K562 (cell line): ENCODE measurements around the gene RALGPS1. TPM values are rescaled to one million over a fixed set of nuclear protein-coding genes. Genes with fewer than 3 reads are reported as not detected.

Source experiments
- EZH2 ChIP-seq: IDR thresholded peaks from 2 replicates; pipeline ENCODE4 v1.6.1; 2012; ENCODE audit warnings: low read depth, mild to moderate bottlenecking, inconsistent platforms, low read length, borderline replicate concordance
- MTA2 ChIP-seq: fragments of 450-650 bp; IDR thresholded peaks from 2 replicates; pipeline ENCODE4 v1.6.1; 2016; ENCODE audit warnings: low read depth
- NR2C1 ChIP-seq, 2 experiments: fragments of 450-650 bp; IDR thresholded peaks; 2 replicates each; pipeline ENCODE4 v1.6.1; 2017; ENCODE audit warnings: mild to moderate bottlenecking in 2 of 2, antibody characterized with exemption in 1 of 2, inconsistent platforms in 1 of 2, missing compliant biosample characterization in 1 of 2, missing genetic modification characterization in 1 of 2
- PREB ChIP-seq: sonication (generic); formaldehyde crosslinking; IDR thresholded peaks from 2 replicates; pipeline ENCODE4 v1.8.1; 2023; ENCODE audit warnings: mild to moderate bottlenecking, missing genetic modification reagents
- PTBP1 ChIP-seq: fragments of 200-400 bp; formaldehyde crosslinking; IDR thresholded peaks from 2 replicates; pipeline ENCODE4 v1.6.1; 2017; ENCODE audit warnings: low read depth, low read length
- RFX1 ChIP-seq: fragments of 450-650 bp; IDR thresholded peaks from 2 replicates; pipeline ENCODE4 v1.6.1; 2016; ENCODE audit warnings: mild to moderate bottlenecking, moderate library complexity
- RFX7 ChIP-seq: fragments of 250-450 bp; sonication (Bioruptor Pico); IDR thresholded peaks from 2 replicates; pipeline ENCODE4 v1.5.1; 2021; ENCODE audit warnings: mild to moderate bottlenecking
- SMARCB1 ChIP-seq: IDR thresholded peaks from 2 replicates; pipeline ENCODE4 v1.6.1; 2011; ENCODE audit warnings: improper control_type of control experiment, low read depth; ENCODE audit not compliant: insufficient read length
- SNRNP70 ChIP-seq: fragments of 200-400 bp; formaldehyde crosslinking; optimal IDR thresholded peaks from 2 replicates; pipeline ENCODE3; 2017; ENCODE audit warnings: low read depth, low read length
- SRF ChIP-seq, 2 experiments: fragments of 250-450, 450-650 bp in 1 of 2; sonication (Bioruptor Pico) in 1 of 2; sonication (generic) in 1 of 2; formaldehyde crosslinking; IDR thresholded peaks; 2 replicates each; pipeline versions ENCODE4 v1.5.0 to v1.5.1; 2020 to 2022; ENCODE audit warnings: mild to moderate bottlenecking in 1 of 2, missing genetic modification reagents in 1 of 2
- TCF3 ChIP-seq: sonication (generic); formaldehyde crosslinking; IDR thresholded peaks from 2 replicates; pipeline ENCODE4 v1.4.0; 2020; ENCODE audit warnings: mild to moderate bottlenecking, missing genetic modification reagents
- ZBTB40 ChIP-seq, 2 experiments: fragments of 450-650 bp in 1 of 2; sonication (generic) in 1 of 2; formaldehyde crosslinking in 1 of 2; IDR thresholded peaks; 2 replicates each; pipeline versions ENCODE4 v1.7.1 to v1.9.0; 2016 to 2022; ENCODE audit warnings: inconsistent platforms in 1 of 2, mild to moderate bottlenecking in 1 of 2, missing genetic modification reagents in 1 of 2
- ZNF280B ChIP-seq: fragments of 250-450 bp; sonication (Bioruptor Pico); IDR thresholded peaks from 2 replicates; pipeline ENCODE4 v1.5.1; 2021; ENCODE audit warnings: mild to moderate bottlenecking
- ZSCAN32 ChIP-seq: fragments of 450-650 bp; formaldehyde crosslinking; IDR thresholded peaks from 2 replicates; pipeline ENCODE4 v1.4.0; 2020; ENCODE audit warnings: mild to moderate bottlenecking, moderate library complexity
- ZZZ3 ChIP-seq: fragments of 450-650 bp; IDR thresholded peaks from 2 replicates; pipeline ENCODE4 v1.6.1; 2016; ENCODE audit warnings: antibody characterized with exemption, mild to moderate bottlenecking, moderate library complexity
- polyA plus RNA-seq, 8 experiments: library from polyadenylated mRNA; depleted of rRNA in 4 of 8; stranded (reverse) in 5 of 8; unstranded in 3 of 8; fragments of >200 nt; fragmentation: Nextera tagmentation in 2 of 8; fragmentation: Illumina TruSeq in 1 of 8; extraction: Ambion mirVana in 2 of 8; extraction: Trizol in 1 of 8; gene quantifications; 2 replicates each; pipeline versions ENCODE4 v1.2.1 to v1.2.3, GENCODE V29; 2011 to 2014; ENCODE audit warnings: inconsistent platforms in 1 of 8, missing spikeins in 1 of 8
- total RNA-seq, 7 experiments: library from RNA; depleted of rRNA in 6 of 7; stranded (reverse); fragments of >200 nt in 6 of 7; fragmentation: Illumina TruSeq in 2 of 7; extraction: Trizol in 2 of 7; gene quantifications; 2 replicates each; pipeline versions ENCODE4 v1.2.1 to v1.2.3, GENCODE V29; 2011 to 2021; ENCODE audit warnings: low replicate concordance in 1 of 7

Gene RALGPS1
- total and polyA plus RNA-seq, 9 of the 15 experiments (the other 6 are each of a cell fraction or from before 2014, with no cell fraction given), result 0.04 to 2.6 (median 1.5) TPM

GRCh38 chr9:127166651-127167524, 252.3 kb downstream of the RALGPS1 start (continued):
- TF ChIP-seq PREB (CRISPR knock-in tag), result no peak
- TF ChIP-seq ZBTB40 (IDR thresholded peaks at IDR 0.05), result 0 out of 2 replicates have a peak, but pooled peaks have one; percentile 19
- no peak for TF ChIP-seq ZBTB40 (CRISPR knock-in tag; IDR thresholded peaks at IDR 0.05)
- no peak for TF ChIP-seq EZH2
- TF ChIP-seq TCF3 (CRISPR knock-in tag), result peak; percentile 23; the same call in 1 of the 2 replicates
- 0 out of 2 replicates have a peak, but pooled peaks have one; percentile 10 for TF ChIP-seq MTA2
- TF ChIP-seq PTBP1, result no peak
- no peak for TF ChIP-seq SNRNP70
- no peak for TF ChIP-seq RFX1
- peak in 1 of 2 experiments; percentile 46; a peak in 2 of 4 replicates for TF ChIP-seq SRF (CRISPR knock-in tag; IDR thresholded peaks at IDR 0.05)
- no peak for TF ChIP-seq RFX7
- no peak for TF ChIP-seq ZSCAN32 (CRISPR knock-in tag)
- no peak for TF ChIP-seq ZZZ3
- TF ChIP-seq ZNF280B (CRISPR knock-in tag), result no peak
- TF ChIP-seq SMARCB1, result no peak
- TF ChIP-seq NR2C1 (IDR thresholded peaks at IDR 0.05), result no peak
- no peak for TF ChIP-seq NR2C1 (tag; IDR thresholded peaks at IDR 0.05)
